DMS153 treated with DMSO at 0.1 percent for 48 hours (cell line): ENCODE results near the gene TMEM250.
"Not testable (repeated sequence)": the region's sequence is repeated elsewhere in the genome, so short reads cannot be mapped to it uniquely, and the experiment has no call there.

Experiments
- DNase-seq: peaks from one replicate; lab custom pipeline; 2025; ENCODE audit not compliant: unreplicated experiment; lab: John Stamatoyannopoulos, UW

The TMEM250 gene

DNA sequence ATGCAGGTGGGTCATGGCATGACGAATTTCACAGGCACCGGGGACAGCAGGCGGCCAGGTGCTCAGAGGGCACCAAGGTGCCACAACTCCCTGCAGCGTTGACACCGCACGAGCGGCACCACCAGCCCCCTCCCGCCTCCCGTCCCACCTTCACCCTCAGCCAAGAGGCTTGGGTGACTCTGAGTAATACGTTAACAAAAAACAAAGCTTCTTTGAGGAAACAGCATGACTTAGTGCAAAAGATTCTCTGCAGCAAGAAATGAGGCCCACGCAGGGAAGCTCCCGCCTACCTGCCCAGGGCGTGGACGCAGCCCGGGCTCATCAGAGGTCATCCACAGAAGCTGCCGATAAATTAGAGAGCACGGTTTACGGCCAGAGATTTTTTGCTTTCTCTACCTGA, 4.1 kb downstream of the TMEM250 start:
- no peak for DNase-seq

DNA sequence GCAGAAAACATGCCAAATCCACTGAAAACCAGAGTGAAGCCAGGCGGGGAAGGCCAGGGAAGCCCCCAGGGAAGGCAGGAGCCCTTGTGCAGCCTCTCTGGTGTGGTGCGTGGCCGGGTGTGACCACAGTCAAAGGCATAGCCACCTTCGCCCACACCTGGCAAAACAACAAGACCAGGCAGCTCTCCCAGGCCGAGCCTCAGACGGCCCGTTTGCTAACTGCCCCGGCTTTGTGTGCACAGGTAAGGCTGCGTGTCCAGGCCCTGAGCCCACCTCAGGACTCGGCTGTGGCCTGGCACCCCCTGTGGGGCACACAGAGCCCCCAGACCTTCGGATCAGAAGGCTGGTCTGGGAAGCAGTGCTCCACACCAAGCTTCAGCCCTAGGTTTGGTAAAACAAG, 6.1 kb downstream of the TMEM250 start:
- no peak for DNase-seq

GRCh38 chr9:136111910-136112309, 6.8 kb downstream of the TMEM250 start:
- DNase-seq = no peak

DNA sequence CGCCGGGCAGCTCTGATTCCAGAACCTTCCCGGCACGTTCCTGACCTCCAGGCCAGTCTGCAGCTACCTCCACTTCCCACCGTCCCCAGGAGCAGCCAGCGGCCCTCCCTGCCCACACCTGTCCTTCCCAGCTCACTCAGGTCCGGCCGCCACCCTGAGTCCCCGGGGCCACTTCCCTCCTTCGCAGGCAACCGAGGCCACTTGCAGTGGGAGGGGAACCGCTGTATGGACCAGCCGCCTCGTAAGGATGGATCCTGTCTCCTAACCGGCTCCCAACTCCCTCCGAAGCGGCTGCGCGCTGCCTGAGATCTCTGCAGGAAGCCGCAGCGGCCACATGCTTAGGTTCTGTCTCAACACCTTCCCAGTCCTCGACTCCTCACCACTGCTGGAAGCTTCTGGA, 7.5 kb downstream of the TMEM250 start:
- no peak for DNase-seq

GRCh38 chr9:136110082-136111061, 8.3 kb downstream of the TMEM250 start:
- no peak for DNase-seq

- peak; percentile 92 for DNase-seq
Observed at GRCh38 chr9:136109351-136110081, 9.2 kb downstream of the TMEM250 start.

- no peak for DNase-seq
Observed at GRCh38 chr9:136108648-136109266, 9.9 kb downstream of the TMEM250 start.

DNA sequence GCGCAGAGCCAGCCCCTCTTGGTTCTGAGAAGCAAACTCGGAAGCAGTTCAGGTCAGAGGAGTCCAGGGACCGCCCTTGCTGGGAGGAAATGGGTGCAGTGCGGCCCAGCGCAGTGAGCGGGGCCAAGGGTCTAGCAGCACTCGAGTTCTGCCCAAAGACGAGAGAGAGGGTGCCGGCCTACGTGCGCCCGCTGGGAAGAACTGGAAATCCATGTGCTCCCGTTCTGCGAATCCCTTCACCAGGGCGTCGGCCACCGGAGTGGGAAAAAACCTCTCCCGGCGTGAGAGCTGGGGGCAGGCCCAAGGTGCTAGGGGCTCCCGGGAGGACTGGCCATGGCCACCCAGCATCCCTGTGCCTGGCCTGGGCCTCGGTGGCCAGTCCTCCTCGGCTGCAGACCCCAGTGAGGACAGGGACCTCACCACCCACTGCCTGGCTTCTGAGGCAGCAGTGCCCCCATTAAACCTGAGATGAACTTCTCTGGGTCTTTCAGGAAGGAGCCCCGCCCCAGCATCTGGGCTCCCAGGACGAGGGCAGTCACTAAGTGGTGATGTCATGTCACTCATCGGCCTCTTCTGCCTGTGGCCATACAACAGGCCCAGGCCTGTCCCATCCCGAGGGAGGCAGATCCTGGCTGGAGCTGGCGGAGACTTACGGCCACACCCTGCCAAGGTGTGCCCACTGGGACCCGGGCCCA, 10.6 kb downstream of the TMEM250 start:
- peak; percentile 89 for DNase-seq

DNA sequence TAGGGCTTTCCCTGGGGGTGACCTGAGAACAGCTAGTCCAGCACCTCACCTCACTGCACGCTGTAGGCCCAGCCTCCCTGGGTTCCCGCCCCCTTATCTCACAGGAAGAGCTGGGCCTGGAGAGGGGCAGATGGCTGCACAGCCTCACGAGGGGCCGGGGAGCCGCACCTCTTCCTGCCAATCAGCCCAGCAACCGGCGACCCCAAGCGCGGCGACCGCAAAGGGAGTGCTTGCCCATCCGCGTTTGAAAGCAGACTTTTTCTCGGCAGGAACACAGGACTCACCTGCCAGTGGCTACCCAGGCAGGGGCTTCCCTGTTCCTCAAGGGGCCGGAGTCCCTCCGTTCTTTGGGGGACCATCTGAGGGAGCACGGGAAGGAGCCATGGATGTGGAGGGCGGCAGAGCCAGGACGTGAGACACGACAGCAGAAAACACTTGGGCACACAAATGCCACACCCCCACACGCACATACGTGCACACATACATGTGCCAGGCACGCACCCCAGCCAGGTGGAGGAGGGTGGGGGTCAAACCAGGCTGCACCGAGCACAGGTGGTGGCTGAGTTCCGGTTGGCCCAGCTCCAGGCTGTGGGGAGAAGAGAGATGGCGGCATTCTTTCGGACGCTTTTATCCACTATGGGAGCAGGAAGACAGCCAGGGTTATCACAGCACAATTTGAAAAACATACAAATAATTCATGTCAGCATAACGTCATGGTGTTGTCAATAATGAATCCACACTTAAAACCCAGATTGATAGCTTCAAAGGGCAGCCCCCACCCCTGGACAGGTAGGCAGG, 11.3 kb downstream of the TMEM250 start:
- DNase-seq = peak; percentile 84

- DNase-seq = no peak
Observed at GRCh38 chr9:136105398-136106135, 13.1 kb downstream of the TMEM250 start.

- DNase-seq = no peak
Observed at GRCh38 chr9:136104916-136105315, 13.8 kb downstream of the TMEM250 start.

GRCh38 chr9:136104488-136104800, 14.2 kb downstream of the TMEM250 start:
- DNase-seq = no peak

DNA sequence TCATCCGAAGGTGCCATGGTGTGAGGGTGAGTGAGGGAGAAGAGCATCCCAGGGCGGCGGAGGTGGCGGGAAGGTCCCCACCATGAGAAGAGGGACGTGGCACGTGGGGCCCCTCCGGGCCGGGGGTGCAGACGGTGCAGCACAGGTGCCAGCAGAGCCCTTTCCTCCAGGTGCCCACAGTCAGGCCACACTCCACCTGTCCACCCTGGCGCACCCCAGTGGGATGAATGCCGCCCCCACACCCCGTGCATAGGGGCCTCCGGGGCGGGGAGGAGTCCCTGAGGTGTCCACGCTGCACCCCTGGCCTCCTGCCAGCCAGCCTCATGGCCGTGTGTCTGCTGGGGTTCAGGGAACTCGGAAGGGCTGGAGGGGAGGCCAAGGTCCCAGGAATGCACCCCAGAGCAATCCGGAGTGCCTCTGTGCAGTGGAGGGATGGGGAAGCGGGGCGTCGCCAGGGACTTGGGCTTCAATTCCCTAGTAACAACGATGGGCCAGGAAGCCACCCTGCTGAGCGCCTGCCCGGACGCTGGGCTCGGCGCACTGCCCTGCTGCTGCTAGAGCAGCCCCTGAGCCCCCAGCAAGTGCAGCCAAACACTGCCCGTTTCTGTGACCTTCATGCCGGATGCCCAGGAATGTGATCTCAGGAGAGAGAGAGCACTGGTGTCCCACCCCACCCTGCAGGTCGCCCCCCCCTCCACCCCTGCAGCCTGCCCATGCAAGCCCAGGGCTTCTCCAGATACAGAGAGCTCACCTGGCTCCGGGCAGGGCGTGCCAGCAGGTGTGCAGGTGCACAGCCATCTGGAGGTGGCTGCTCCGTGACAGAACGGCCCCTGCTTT, 14.8 kb downstream of the TMEM250 start:
- peak; percentile 88 for DNase-seq

DNA sequence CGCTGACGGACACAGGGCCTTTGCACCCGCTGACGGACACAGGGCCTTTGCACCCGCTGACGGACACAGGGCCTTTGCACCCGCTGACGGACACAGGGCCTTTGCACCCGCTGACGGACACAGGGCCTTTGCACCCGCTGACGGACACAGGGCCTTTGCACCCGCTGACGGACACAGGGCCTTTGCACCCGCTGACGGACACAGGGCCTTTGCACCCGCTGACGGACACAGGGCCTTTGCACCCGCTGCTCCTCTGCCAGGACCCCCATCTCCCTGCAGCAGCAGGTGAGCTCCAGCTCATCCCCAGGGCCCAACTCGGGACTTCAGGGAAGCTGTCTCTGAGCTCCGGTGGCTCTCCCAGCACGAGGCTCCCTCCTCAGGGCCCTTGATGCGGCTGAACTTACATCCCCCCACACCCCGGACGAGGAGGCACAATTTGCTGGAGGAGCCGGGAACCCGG, 17.0 kb downstream of the TMEM250 start:
- not testable (repeated sequence) for DNase-seq

DNA sequence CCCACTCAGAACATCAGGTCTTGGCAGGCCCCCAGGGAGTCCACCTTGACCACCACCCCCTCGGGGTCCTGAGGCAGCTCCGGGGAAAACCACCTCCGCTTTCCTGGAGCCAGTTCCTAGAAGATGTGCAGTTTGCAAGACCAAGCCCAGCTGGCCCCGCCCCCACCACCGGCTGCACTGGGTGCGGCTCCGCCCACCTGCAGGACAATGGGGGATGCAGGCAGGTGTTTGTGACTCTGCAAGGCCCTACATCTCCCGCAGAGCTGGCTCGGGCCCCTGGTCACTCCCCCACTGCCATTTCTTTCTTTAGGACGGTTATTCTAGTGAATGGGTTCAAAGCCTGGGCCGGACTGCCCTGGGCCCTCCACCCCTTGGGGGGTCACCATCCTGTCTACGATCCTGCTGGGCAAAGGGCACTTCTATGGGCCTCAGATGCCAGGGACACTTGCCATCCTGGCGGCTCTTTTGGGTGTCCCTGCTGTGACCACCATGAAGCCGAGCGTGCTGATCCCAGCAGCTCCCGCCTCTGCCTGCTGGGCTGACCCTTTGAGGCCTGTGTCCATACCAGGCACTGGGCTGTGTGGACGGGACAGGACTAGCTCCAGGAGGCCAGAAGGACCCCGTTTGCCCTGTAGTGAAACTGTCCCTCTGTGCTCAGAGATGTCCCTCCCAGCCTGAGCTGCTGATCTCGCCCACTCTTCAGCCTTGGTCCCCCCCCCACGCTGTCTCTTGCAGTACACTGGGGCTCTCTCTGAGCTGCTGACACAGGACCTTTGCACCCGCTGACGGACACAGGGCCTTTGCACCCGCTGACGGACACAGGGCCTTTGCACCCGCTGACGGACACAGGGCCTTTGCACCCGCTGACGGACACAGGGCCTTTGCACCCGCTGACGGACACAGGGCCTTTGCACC, 17.7 kb downstream of the TMEM250 start:
- peak; percentile 25 for DNase-seq

GRCh38 chr9:136099542-136099941, 19.1 kb downstream of the TMEM250 start:
- DNase-seq = no peak

DNA sequence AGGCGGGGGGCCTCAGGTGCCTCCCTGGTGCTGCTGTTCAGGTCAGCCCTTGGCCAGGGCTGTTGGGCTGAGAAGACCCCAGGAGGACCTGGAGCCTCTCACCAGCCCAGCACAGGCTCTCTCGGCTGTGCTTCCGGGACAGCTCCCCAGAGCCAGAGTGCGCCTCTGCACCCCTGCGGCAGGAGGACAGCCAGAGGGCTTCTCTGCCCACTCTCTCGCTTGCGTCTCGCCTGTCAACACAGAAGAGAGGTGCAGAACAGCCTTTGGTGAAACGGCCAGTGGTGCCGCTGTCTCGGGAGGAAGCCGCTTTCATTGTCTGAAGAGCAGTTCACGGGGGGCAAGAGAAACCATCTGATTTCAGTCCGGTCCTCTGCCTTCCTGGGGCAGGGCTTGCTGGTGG, 19.8 kb downstream of the TMEM250 start:
- DNase-seq = no peak

- DNase-seq = no peak
Observed at GRCh38 chr9:136098210-136098609, 20.5 kb downstream of the TMEM250 start.
